ENCODE results near the gene NOTO.
A peak's percentile ranks its signal among the peaks of the same experiment; 100 is the strongest.

Gene NOTO

DNA sequence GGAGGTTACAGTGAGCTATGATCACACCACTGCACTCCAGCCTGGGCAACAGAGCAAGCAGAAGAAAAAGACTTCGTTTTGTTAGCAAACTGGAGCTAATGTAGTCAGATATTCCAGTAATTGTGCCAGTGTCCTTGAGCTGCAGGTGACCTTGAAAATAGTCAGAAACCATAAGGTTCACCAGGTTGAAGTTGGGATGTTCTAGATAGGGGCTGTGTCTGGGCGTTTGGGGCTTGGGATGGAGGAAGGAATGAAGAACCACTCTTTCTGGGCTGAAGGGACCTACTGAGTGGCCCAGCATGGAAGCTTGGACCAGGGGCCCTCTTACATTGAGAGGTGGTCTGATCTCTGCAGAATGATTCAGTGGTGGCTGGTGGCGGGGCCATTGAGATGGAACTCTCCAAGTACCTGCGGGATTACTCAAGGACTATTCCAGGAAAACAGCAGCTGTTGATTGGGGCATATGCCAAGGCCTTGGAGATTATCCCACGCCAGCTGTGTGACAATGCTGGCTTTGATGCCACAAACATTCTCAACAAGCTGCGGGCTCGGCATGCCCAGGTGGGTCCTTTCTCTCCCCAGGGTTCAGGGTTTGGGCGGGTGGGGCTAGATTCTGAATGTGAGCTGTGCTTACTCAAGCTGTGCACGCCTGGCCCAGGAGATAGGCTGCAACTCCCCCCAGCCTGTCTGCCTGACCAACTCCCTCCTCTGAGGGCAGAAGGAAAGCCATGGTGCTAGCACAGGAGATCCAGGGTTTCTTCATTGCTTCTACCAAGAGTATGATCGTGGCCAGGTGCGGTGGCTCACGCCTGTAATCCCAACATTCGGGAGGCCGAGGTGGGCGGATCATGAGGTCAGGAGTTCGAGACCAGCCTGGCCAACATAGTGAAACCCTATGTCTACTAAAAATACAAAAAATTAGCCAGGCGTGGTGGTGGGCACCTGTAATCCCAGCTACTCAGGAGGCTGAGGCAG lies 48.8 kb downstream of the NOTO start:
- DNase-seq, result peak in 1 of 42 donors; percentile 23
- intact Hi-C loops (cut with DNase I), result no loop called here

DNA sequence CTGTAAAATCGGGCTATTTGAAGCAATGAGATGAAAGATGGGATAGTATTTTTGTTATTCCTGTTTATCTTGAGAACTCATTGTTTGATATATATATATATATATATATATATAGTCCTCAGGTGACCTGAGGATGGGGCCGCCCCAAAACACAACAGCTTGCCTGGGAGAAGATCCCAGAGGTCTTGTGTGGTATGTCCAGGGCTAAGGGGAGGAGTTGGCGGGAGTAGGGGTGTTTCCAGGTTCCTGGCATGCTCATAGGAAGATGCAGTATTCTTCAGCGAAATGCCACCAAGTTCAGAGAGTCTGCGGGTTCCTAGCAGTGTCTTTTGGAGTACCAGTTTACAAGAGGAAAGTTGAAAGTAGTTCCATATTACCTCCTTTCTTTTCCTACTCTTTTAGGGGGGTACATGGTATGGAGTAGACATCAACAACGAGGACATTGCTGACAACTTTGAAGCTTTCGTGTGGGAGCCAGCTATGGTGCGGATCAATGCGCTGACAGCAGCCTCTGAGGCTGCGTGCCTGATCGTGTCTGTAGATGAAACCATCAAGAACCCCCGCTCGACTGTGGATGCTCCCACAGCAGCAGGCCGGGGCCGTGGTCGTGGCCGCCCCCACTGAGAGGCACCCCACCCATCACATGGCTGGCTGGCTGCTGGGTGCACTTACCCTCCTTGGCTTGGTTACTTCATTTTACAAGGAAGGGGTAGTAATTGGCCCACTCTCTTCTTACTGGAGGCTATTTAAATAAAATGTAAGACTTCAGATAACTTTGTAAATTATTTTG lies 50.1 kb downstream of the NOTO start:
- intact Hi-C loops (cut with DNase I), result no loop called here

GRCh38 chr2:73253400-73253799 lies 51.0 kb downstream of the NOTO start:
- DNase-seq, result no peak
- intact Hi-C loops (cut with DNase I), result no loop called here

More for the DNA sequence above, 50.1 kb downstream of the NOTO start:
- peak in 5 of 42 donors; percentile 19 to 34 (median 28) for DNase-seq

DNA sequence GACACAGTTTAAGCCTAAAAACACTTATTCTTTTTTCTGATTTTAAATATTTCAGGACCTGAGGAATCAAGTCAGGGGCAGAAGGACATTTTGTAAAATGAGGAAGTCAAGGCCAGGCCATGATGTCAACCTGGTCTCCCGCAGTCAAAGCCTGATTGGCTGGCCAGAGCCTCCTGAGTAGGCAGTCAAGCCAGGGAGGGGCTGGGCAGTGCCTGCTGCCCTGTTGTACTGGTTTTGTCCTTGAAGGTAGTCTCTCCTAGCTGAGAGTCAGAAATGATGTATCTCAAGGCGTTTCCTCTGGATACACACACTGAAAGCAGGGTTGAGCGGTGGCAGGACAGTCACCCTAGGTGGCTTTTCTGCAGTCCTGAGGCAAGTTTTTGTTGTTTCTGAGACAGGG lies 51.5 kb downstream of the NOTO start:
- intact Hi-C loops (cut with DNase I), result no loop called here

GRCh38 chr2:73254343-73255006 lies 52.1 kb downstream of the NOTO start:
- intact Hi-C loops (cut with DNase I), result no loop called here
- DNase-seq, result no peak

More for the DNA sequence above, 51.5 kb downstream of the NOTO start:
- DNase-seq, result peak in 1 of 42 donors; percentile 4

GRCh38 chr2:73255007-73255644 lies 52.8 kb downstream of the NOTO start:
- intact Hi-C loops (cut with DNase I), result no loop called here
- no peak for DNase-seq

GRCh38 chr2:73255907-73256617 lies 53.7 kb downstream of the NOTO start:
- DNase-seq, result no peak
- intact Hi-C loops (cut with DNase I), result no loop called here

DNA sequence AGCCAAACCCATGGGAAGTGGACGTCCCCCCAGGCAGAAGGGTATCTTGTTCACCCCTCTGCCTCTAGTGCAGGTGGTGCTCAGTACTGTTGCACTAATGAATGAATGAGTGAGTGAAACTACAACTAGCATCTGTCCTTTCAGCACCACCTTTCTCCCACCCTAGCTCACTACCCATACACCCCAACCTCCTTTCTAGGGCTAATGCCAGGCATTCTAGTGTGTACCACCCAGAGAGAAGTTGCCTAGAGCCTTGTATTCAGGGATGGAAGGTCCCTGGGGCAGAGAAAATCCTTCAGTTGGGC lies 54.2 kb downstream of the NOTO start:
- no peak for DNase-seq
- intact Hi-C loops (cut with DNase I), result no loop called here

- intact Hi-C loops (cut with DNase I), result no loop called here
- no peak for DNase-seq
These were observed 54.6 kb downstream of the NOTO start for GRCh38 chr2:73257021-73257420.

- intact Hi-C loops (cut with DNase I), result no loop called here
- DNase-seq, result peak in 2 of 42 donors; percentile 26 to 29
These were observed 55.2 kb downstream of the NOTO start for GRCh38 chr2:73257425-73258125.

- no peak for DNase-seq
- intact Hi-C loops (cut with DNase I), result no loop called here
These were observed 56.0 kb downstream of the NOTO start for GRCh38 chr2:73258186-73258912.

DNA sequence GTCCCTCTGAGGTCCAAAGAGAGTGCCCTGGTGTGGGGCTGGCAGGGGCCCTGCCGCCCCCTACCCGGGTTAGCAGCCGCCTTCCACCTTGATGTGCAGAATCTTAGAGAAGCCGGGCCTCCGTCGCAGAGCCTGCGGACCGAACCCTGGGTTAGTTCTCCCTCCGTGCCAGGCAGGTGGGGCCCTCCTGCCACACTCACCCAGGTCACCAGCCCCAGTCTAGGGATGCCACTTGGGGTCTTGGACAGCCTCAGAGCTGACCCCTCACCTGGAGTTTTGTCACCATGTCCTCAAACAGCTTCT lies 56.5 kb downstream of the NOTO start:
- DNase-seq, result no peak

DNA sequence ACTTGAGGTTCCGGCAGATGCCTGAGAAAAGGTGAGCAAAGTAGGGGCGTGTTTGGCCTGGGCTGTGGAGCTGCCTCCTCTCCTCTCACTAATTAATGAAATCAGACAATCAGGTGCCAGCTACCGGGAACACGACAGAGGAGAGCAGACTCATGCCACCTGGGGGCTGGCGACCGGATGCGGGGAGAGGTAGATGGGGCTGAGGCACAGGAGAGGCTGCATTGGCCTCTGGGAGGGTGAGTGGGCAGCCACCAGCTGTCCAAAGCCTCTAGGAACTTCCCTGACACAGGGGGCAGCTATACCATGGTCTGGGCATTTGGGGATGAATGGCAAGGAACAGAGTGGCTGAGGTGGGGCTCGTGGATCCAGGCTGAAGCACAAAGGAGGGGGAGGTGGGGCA lies 56.9 kb downstream of the NOTO start:
- DNase-seq, result no peak
- intact Hi-C loops (cut with DNase I), result no loop called here

More for the DNA sequence above, 56.5 kb downstream of the NOTO start:
- intact Hi-C loops (cut with DNase I), result no loop called here

DNA sequence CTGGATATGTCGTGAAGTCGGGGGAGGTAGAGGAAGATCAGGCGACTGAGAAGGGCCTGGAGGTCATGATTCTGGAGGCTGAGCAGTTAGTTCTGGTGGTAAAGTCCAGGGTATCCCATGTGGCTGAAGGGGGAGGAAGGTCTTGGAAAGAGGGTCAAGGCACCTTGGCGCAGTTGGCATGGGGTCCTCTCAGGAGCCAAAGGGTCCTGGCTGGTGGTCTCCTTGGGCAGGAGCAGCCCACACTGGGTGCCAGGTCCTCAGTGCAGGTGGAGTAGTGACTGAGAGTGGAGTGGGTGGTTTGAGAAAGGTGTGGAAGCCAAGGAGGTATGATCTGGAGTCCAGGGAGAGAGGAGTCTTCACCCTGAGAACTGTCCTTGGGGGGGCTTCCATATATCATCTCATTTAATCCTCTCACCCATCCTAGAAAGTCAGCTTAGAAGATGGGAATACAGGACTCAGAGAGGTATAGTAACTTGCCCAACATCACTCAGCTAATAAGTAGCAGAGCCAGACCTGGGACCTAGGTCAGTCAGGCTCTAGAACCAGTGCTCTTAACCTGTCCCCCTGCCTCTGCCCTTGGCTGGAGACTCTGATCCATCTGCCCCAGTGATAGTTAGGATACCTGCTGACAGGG lies 57.4 kb downstream of the NOTO start:
- DNase-seq, result no peak
- intact Hi-C loops (cut with DNase I), result no loop called here

- DNase-seq, result peak in 26 of 42 donors; percentile 23 to 70 (median 50)
- intact Hi-C loops (cut with DNase I), result no loop called here
These were observed 58.1 kb downstream of the NOTO start for GRCh38 chr2:73260338-73260984.

Data from head of caudate nucleus (tissue), 42 donors.